ENCODE results near the gene EXTL2.
A peak's percentile ranks its signal among the peaks of the same experiment; 100 is the strongest.
"Not testable (repeated sequence)": the region's sequence is repeated elsewhere in the genome, so short reads cannot be mapped to it uniquely, and the experiment has no call there.

Gene EXTL2, protein sequence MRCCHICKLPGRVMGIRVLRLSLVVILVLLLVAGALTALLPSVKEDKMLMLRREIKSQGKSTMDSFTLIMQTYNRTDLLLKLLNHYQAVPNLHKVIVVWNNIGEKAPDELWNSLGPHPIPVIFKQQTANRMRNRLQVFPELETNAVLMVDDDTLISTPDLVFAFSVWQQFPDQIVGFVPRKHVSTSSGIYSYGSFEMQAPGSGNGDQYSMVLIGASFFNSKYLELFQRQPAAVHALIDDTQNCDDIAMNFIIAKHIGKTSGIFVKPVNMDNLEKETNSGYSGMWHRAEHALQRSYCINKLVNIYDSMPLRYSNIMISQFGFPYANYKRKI

DNA sequence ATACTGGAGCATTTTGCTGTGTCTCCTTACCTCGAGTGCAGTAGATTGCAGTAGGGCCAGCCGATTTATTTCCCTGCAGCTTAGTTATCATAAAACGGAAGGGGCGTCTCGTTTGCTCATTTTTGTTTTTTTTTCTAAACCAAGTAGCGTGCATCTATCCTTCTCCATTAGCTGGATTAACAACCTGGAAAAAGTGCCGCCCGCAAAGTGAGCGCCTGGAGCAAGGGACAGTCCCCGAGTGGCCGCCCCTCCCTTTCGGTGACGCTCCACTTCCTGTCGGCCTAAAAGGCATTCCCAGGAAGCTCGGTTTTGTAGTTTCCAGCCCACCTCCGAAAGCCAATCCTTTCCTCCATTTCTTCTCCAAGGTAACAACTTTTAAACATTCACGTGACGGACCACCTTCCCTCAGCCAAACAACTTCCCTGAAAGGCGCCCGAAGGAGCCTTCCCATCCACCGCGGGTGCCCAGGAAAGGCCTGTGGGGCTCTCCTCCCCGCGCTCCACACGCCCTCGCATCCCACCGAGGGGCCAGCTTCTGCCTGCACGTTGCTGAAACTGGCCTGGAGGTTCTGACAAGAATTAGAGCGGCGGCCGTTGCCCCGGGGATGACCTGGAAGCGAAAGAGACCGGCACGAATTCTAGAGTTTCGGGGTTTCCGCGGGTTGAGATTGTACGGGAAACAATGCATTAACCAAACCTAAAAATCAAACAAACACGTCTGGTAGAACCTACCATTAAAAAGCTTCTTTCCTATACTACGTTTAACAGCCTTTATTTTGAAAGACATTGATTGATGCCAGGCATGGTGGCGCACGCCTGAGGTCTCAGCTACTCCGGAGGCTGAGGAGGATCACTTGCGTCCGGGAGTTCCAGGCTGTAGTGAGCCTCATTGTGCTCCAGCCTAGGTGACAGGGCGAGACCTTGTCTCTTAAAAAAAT is at the start of gene EXTL2:
Gene EXTL2, minus strand, starts transcription at position 240 of the 937 bp plus-strand sequence. CDS start 6,085 bp downstream, outside the sequence.
- no peak for TF ChIP-seq ZFX (IDR thresholded peaks at IDR 0.05; ENCODE audit: borderline replicate concordance)
- H3K27ac ChIP-seq, result peak within 1 kb of the TSS; percentile 98

DNA sequence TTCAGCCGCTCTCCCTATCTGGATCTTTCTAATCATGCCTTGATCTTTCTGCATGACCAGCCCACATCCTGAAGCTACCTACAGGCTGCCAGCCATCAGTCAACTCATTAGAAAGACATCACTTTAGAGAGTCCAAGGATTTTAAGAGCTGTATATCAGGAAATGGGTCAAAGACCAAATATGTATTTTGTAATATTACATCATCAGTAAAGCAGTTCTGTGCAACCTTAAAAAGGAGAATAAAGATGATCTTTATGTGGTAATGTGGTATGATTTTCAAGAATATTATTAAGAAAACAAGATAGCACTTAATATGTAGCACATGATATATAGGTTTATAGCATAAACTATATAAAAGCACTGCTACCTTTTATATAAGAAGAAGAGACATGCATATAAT is 48.9 kb upstream of the EXTL2 start:
- TF ChIP-seq ZFX (IDR thresholded peaks at IDR 0.05; ENCODE audit: borderline replicate concordance), result no peak
- TF ChIP-seq, protein P1, sequence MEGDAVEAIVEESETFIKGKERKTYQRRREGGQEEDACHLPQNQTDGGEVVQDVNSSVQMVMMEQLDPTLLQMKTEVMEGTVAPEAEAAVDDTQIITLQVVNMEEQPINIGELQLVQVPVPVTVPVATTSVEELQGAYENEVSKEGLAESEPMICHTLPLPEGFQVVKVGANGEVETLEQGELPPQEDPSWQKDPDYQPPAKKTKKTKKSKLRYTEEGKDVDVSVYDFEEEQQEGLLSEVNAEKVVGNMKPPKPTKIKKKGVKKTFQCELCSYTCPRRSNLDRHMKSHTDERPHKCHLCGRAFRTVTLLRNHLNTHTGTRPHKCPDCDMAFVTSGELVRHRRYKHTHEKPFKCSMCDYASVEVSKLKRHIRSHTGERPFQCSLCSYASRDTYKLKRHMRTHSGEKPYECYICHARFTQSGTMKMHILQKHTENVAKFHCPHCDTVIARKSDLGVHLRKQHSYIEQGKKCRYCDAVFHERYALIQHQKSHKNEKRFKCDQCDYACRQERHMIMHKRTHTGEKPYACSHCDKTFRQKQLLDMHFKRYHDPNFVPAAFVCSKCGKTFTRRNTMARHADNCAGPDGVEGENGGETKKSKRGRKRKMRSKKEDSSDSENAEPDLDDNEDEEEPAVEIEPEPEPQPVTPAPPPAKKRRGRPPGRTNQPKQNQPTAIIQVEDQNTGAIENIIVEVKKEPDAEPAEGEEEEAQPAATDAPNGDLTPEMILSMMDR (IDR thresholded peaks at IDR 0.05), result no peak
- H3K27ac ChIP-seq, result no peak overlapping the region

DNA sequence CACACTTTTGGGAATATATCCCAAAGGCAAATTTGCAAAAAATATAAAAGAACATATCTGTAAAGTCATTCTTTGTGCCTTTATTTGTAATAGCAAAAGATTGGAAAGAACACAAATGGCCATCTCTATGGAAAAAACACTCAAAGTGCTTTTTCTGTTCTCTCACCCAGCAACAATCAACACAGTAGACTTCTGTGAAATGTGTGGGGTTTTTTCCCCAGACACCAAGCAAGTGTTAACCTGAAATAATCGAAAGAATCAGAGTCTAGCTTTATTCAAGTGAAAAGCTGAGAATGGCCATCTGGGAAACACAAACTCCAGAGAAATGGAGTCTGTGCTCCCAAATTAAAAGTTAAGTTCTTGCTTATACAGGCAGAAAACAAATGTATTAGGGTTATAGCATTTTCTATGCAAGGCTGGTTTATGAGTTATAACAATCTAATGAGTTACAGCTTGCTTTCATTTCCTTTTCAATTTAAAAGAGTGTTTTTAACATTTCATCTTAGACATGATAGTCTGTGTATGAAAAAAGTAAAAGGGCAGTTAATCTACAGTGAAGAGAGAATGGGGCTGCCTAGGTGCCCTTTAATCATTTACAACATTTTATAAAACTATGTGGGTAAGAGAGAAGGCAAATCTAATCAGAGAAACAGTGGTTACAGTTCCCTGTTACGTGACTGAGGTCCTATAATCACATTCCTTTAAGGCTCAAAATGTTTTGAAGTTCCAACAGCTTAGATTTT is 47.8 kb upstream of the EXTL2 start:
- TF ChIP-seq, protein P1 (IDR thresholded peaks at IDR 0.05), result no peak
- no peak for TF ChIP-seq ZFX (IDR thresholded peaks at IDR 0.05; ENCODE audit: borderline replicate concordance)
- H3K27ac ChIP-seq, result no peak overlapping the region

DNA sequence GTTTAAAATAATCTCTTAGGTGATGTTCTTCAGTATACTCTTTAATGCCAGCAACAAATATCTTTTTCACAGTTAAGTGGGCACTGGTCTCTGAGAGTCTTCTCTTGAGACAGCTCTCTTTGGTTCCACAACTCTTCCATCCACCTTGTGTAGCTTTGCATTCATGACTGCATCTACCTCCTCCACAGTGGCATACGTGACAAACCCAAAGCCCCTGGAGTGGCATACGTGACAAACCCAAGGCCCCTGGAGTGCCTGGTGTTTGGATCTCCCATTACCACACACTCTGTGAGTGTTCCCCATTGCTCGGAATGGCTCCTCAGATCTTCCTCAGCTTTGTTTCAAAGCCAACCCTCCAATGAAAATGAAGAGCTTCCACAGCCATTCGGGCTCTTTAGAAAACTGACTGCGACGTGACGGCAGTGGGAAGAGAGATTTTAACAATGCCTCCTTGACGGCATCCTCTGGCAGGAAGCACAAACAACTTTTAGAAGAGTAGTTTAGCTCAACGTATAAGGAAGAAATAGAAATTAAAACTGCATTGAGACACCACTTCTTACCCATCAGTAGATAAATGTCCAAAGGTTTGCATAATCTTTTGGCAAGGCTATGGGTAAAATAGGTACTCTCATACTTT is 47.1 kb upstream of the EXTL2 start:
- TF ChIP-seq ZFX (IDR thresholded peaks at IDR 0.05; ENCODE audit: borderline replicate concordance), result no peak
- TF ChIP-seq, protein P1 (IDR thresholded peaks at IDR 0.05), result no peak
- H3K27ac ChIP-seq, result no peak overlapping the region

DNA sequence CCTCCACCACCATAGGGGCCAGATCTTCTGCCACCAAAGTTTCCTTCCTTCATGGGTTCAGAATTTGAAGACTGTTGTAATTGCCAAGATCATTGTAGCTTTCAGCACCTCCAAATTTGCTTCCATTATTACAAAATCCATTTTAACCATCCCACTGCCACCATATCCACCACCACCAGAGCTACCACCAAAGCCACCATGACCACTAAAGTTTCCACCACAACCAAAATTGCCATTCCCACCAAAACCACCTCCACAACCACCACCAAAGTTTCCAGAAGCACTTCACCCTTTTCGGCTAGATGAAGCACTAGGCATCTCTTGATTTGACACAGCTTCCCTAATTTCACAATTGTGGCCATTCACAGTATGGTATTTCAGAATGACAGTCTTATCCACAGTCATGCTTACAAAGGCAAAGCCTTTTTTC is 46.5 kb upstream of the EXTL2 start:
- no peak overlapping the region for H3K27ac ChIP-seq
- TF ChIP-seq ZFX (IDR thresholded peaks at IDR 0.05; ENCODE audit: borderline replicate concordance), result no peak
- TF ChIP-seq, protein P1 (IDR thresholded peaks at IDR 0.05), result no peak

DNA sequence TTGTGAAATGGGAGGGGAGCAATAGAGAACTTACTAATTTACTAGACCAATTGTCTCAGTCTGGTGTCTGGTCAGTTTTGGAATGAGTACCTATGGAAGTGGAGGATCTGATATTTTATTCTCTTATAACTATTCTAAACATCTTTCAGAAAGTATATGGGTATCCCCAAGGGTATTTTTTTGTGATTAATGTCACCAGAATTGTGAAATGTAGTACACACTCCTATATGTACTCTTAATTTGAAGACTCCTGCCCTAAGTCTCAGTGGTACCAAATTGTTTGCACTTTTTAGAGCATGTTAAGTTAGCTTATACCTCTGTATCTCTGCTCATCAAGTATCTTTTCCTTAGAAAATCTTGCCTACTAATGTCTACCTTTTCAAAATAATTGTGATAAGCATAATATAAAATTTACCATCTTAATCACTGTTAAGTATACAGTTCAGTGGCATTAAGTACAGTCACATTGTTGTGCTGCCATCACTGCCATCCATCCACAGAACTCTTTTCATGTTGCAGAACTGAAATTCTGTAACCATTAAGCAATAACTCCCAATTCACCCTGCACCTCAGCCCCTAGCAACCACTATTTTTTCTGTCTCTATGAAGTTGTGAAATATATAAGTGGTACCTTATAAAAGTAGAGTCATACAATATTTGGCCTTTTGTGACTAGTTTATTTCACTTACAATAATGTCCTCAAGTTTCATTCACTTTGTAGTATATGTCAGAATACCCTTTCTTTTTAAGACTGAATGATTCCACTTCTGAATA is 41.7 kb upstream of the EXTL2 start:
- TF ChIP-seq, protein P1 (IDR thresholded peaks at IDR 0.05), result no peak
- no peak for TF ChIP-seq ZFX (IDR thresholded peaks at IDR 0.05; ENCODE audit: borderline replicate concordance)
- no peak overlapping the region for H3K27ac ChIP-seq

DNA sequence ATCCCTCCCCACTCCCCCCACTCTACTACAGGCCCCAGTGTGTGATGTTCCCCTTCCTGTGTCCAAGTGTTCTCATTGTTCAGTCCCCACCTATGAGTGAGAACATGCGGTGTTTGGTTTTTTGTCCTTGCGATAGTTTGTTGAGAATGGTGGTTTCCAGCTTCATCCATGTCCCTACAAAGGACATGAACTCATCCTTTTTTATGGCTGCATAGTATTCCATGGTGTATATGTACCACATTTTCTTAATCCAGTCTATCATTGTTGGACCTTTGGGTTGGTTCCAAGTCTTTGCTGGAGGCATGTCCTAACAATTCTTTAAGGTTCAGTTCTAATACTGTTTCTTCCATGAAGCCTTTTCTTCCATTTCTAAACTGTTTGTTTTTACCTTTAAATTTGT is 38.9 kb upstream of the EXTL2 start:
- H3K27ac ChIP-seq, result not testable (repeated sequence)

Data from 22Rv1 (cell line).